Fibroblast of the aortic adventitia (primary cell): ENCODE data around the gene ADAMTS14. TPM values are rescaled to one million over a fixed set of nuclear protein-coding genes. Genes with fewer than 3 reads are reported as not detected.

Source experiments
- DNase-seq: peaks from one replicate; pipeline ENCODE4 v3.0.0-alpha.2; 2010; ENCODE audit warnings: low read depth
- H3K4me3 ChIP-seq: 2 replicates; pipeline ENCODE4 v1.5.1; 2011; ENCODE audit warnings: low read depth, mild to moderate bottlenecking, control low read depth, low read length, moderate library complexity
- total RNA-seq: library from RNA; depleted of rRNA; stranded (reverse); fragments of >200 nt; gene quantifications from 2 replicates; pipeline ENCODE4 v1.2.3, GENCODE V29; 2012; ENCODE audit warnings: low replicate concordance
- TF ChIP-seq, protein P1 (sequence below): IDR thresholded peaks from 2 replicates; pipeline ENCODE4 v1.5.1; 2011; ENCODE audit warnings: mild to moderate bottlenecking, low read length, control low read depth, inconsistent platforms; ENCODE audit not compliant: insufficient read depth

ADAMTS14 gene
- total RNA-seq, 1 donor: 5.3 TPM

- TF ChIP-seq, protein P1, sequence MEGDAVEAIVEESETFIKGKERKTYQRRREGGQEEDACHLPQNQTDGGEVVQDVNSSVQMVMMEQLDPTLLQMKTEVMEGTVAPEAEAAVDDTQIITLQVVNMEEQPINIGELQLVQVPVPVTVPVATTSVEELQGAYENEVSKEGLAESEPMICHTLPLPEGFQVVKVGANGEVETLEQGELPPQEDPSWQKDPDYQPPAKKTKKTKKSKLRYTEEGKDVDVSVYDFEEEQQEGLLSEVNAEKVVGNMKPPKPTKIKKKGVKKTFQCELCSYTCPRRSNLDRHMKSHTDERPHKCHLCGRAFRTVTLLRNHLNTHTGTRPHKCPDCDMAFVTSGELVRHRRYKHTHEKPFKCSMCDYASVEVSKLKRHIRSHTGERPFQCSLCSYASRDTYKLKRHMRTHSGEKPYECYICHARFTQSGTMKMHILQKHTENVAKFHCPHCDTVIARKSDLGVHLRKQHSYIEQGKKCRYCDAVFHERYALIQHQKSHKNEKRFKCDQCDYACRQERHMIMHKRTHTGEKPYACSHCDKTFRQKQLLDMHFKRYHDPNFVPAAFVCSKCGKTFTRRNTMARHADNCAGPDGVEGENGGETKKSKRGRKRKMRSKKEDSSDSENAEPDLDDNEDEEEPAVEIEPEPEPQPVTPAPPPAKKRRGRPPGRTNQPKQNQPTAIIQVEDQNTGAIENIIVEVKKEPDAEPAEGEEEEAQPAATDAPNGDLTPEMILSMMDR: no peak
- DNase-seq: no peak
- H3K4me3 ChIP-seq: no peak overlapping the region
Measured at GRCh38 chr10:70773461-70773860, 101.2 kb downstream of the ADAMTS14 start.

GRCh38 chr10:70773965-70774809, 101.9 kb downstream of the ADAMTS14 start:
- DNase-seq: no peak
- TF ChIP-seq, protein P1: no peak

DNA sequence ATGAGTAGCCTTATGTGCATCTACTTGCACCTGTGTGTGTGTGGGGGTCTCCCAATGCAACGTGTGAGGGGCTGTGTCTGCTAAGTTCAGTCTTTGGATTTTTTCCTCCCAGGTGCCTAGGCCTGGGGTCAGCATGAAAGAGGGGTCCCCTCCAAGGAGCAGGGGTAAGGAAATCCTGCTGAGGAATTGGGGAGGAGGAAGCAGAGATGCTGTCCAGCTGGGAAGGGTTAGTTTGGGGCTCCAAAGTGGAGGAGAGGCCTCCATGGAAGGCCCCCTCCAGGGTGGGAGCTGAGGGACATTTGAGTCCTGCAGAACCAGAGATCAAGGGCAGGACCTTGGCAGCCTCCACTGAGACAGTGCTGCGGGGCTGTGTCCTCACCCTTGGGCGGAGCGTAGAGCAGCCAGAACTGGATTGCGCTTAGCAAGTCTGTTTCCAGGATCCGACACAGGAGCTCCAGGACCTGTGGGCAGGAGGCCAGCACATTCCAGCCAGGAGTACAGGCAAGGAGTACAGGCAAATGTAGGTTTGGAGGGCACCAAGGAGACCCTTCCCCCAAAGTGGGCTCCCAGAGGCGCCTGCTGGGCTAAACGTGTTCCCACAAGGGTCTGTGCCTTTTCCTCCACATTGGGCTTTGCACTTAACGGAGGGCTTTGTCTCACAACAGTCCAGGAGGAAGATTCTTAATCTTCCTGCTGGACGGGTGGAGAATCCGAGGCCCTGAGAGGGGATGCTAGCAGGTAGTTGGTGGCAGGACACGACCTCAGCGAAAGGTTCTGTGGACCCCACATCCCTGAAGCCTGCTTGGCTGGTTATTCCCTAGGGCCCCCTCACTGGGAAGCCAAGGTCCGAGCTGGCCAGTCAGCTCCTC, 102.7 kb downstream of the ADAMTS14 start:
- TF ChIP-seq, protein P1: no peak
- DNase-seq: no peak
- H3K4me3 ChIP-seq: no peak overlapping the region

More at GRCh38 chr10:70773965-70774809, 101.9 kb downstream of the ADAMTS14 start:
- H3K4me3 ChIP-seq: no peak overlapping the region

DNA sequence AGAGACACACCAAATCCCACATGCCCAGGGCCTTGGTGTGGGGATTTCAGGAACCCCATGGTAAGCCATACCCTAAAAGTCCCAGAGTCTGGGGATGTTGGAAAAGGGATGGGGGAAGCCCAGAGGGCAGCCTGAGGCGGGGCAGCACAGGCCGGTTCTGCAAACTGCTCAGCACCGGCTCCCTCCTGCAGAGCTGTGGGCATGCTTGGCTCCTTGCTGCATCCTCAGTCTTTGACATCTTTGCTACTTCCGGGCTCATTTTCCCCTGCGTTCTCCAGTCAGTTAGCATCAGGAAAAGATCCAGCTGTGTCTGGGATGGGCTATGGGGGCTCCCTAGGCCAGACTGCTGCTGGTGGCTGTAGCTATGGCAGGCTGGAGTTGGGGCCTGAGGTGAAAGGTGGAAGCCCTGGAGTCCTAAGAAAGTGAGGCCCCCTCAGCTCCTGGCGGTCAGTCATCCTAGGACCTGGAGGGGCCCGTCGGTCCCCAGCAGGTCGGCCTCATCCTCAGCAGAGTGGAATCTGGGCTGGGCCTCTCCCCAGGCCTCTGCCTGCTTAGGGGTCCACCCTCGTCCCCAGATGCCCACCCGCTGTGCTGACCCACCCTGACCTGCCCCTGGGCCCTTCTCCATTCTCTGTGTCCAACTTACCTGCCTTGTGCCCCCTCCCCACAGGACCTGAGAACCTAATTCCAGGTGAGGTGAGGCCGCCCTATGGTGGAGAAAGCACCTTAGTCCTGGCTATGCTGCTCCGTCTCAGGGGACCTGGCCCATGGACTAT, 103.6 kb downstream of the ADAMTS14 start:
- TF ChIP-seq, protein P1: no peak
- no peak overlapping the region for H3K4me3 ChIP-seq

GRCh38 chr10:70776455-70777005, 104.2 kb downstream of the ADAMTS14 start:
- TF ChIP-seq, protein P1: no peak
- no peak for DNase-seq
- no peak overlapping the region for H3K4me3 ChIP-seq

More for the DNA sequence above, 103.6 kb downstream of the ADAMTS14 start:
- no peak for DNase-seq
